ENCODE data around the gene RNASE8.
"Not testable (repeated sequence)": the region's sequence is repeated elsewhere in the genome, so short reads cannot be mapped to it uniquely, and the experiment has no call there.

RNASE8 gene, protein sequence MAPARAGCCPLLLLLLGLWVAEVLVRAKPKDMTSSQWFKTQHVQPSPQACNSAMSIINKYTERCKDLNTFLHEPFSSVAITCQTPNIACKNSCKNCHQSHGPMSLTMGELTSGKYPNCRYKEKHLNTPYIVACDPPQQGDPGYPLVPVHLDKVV

GRCh38 chr14:21057803-21058675, at the start of gene RNASE8:
Gene RNASE8 (plus strand): TSS chr14:21057822. CDS start chr14:21057893, 71 bp downstream.
- Histone ChIP-seq H3K4me1 (ENCODE audit: control insufficient read depth in 5 of 5, insufficient read depth in 5 of 5, low read length in 5 of 5) (peaks cover 3 to 46% (median 35%) of the 10 kb centered on the region in 5 donors), H3K27ac (ENCODE audit: low read depth, low read length) (no peak within 1 kb of the TSS), H3K4me3 (ENCODE audit: low read depth in 1 of 5, low read length in 5 of 5) (no peak within 1 kb of the TSS), H3K9me3 (ENCODE audit: control insufficient read depth in 5 of 5, low read length in 5 of 5) (no peaks in the 10 kb centered on the region), H3K36me3 (ENCODE audit: control insufficient read depth in 5 of 5, insufficient read depth in 5 of 5, low read length in 5 of 5) (no peaks in the 10 kb centered on the region), H3K9ac (ENCODE audit: low read length in 5 of 5) (no peak within 1 kb of the TSS), H3K27me3 (ENCODE audit: control insufficient read depth in 5 of 5, insufficient read depth in 4 of 5, low read length in 5 of 5) (no peaks in the 10 kb centered on the region)

GRCh38 chr14:21009721-21010120, 47.9 kb upstream of the RNASE8 start:
- H3K36me3 ChIP-seq (ENCODE audit: control insufficient read depth in 5 of 5, insufficient read depth in 5 of 5, low read length in 5 of 5); H3K4me3 ChIP-seq (ENCODE audit: low read depth in 1 of 5, low read length in 5 of 5); H3K9me3 ChIP-seq (ENCODE audit: control insufficient read depth in 5 of 5, low read length in 5 of 5); H3K9ac ChIP-seq (ENCODE audit: low read length in 5 of 5); H3K27ac ChIP-seq (ENCODE audit: low read depth, low read length); H3K4me1 ChIP-seq (ENCODE audit: control insufficient read depth in 5 of 5, insufficient read depth in 5 of 5, low read length in 5 of 5); H3K27me3 ChIP-seq (ENCODE audit: control insufficient read depth in 5 of 5, insufficient read depth in 4 of 5, low read length in 5 of 5): not testable (repeated sequence)

GRCh38 chr14:21011136-21011535, 46.5 kb upstream of the RNASE8 start:
- Histone ChIP-seq H3K4me3 (ENCODE audit: low read depth in 1 of 5, low read length in 5 of 5) (no peak overlapping the region), H3K9me3 (ENCODE audit: control insufficient read depth in 5 of 5, low read length in 5 of 5) (no peaks in the 10 kb centered on the region), H3K4me1 (ENCODE audit: control insufficient read depth in 5 of 5, insufficient read depth in 5 of 5, low read length in 5 of 5) (peaks cover 3 to 7% (median 4%) of the 10 kb centered on the region in 5 donors), H3K27me3 (ENCODE audit: control insufficient read depth in 5 of 5, insufficient read depth in 4 of 5, low read length in 5 of 5) (no peaks in the 10 kb centered on the region), H3K9ac (ENCODE audit: low read length in 5 of 5) (no peak overlapping the region), H3K36me3 (ENCODE audit: control insufficient read depth in 5 of 5, insufficient read depth in 5 of 5, low read length in 5 of 5) (peaks cover 0 to under 1% (median 0%) of the 10 kb centered on the region in 5 donors), H3K27ac (ENCODE audit: low read depth, low read length) (no peak overlapping the region)

DNA sequence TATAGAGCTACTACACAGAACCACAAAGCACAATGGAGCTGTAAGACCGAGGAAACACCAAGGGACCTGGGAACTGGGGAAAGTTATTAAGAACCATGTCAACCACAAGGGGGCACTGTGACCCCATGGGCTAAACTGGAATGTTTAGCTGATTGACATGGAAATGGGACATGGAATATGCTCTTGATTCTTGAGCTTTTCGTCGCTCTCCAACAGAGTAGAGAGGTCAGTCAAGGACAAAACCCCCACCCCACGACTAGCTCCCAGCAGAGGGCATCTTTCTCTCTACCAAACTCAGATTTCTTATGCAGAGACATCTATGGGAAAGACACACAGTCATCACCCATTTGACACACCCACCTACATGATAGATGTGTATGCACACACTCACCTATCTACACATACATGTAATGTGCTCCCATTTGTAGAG, 42.8 kb upstream of the RNASE8 start:
- peaks cover 3 to 7% (median 4%) of the 10 kb centered on the region in 5 donors for H3K4me1 ChIP-seq (ENCODE audit: control insufficient read depth in 5 of 5, insufficient read depth in 5 of 5, low read length in 5 of 5)
- peaks cover 5 to 36% (median 32%) of the 10 kb centered on the region in 5 donors for H3K36me3 ChIP-seq (ENCODE audit: control insufficient read depth in 5 of 5, insufficient read depth in 5 of 5, low read length in 5 of 5)
- H3K27ac ChIP-seq (ENCODE audit: low read depth, low read length): no peak overlapping the region
- H3K27me3 ChIP-seq (ENCODE audit: control insufficient read depth in 5 of 5, insufficient read depth in 4 of 5, low read length in 5 of 5): no peaks in the 10 kb centered on the region
- H3K9me3 ChIP-seq (ENCODE audit: control insufficient read depth in 5 of 5, low read length in 5 of 5): no peaks in the 10 kb centered on the region
- no peak overlapping the region for H3K4me3 ChIP-seq (ENCODE audit: low read depth in 1 of 5, low read length in 5 of 5)
- H3K9ac ChIP-seq (ENCODE audit: low read length in 5 of 5): no peak overlapping the region

DNA sequence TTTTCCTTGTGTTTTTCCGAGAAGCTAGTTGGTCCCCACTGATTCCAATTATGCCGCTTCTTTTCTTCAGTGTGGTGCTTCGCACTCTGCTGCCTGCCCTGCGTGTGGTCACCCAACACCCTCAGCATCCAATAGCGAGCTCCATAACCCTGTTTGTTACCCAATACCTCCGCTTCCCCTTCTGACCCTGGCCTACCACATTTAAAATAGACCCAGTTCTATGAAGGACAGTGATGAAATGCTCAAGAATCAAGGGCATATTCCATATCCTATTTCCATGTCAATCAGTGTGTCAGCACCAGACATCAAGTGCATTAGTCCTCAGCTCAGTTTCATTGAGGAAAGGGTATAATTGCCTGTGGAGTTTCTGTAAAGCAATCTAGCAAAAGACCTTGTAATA, 42.3 kb upstream of the RNASE8 start:
- Histone ChIP-seq H3K9ac (ENCODE audit: low read length in 5 of 5) (peak overlapping the region in 1 of 5 donors; percentile 31), H3K27me3 (ENCODE audit: control insufficient read depth in 5 of 5, insufficient read depth in 4 of 5, low read length in 5 of 5) (no peaks in the 10 kb centered on the region), H3K27ac (ENCODE audit: low read depth, low read length) (no peak overlapping the region), H3K9me3 (ENCODE audit: control insufficient read depth in 5 of 5, low read length in 5 of 5) (no peaks in the 10 kb centered on the region), H3K36me3 (ENCODE audit: control insufficient read depth in 5 of 5, insufficient read depth in 5 of 5, low read length in 5 of 5) (peaks cover 5 to 39% (median 35%) of the 10 kb centered on the region in 5 donors), H3K4me1 (ENCODE audit: control insufficient read depth in 5 of 5, insufficient read depth in 5 of 5, low read length in 5 of 5) (peaks cover 3 to 7% (median 4%) of the 10 kb centered on the region in 5 donors), H3K4me3 (ENCODE audit: low read depth in 1 of 5, low read length in 5 of 5) (no peak overlapping the region)

DNA sequence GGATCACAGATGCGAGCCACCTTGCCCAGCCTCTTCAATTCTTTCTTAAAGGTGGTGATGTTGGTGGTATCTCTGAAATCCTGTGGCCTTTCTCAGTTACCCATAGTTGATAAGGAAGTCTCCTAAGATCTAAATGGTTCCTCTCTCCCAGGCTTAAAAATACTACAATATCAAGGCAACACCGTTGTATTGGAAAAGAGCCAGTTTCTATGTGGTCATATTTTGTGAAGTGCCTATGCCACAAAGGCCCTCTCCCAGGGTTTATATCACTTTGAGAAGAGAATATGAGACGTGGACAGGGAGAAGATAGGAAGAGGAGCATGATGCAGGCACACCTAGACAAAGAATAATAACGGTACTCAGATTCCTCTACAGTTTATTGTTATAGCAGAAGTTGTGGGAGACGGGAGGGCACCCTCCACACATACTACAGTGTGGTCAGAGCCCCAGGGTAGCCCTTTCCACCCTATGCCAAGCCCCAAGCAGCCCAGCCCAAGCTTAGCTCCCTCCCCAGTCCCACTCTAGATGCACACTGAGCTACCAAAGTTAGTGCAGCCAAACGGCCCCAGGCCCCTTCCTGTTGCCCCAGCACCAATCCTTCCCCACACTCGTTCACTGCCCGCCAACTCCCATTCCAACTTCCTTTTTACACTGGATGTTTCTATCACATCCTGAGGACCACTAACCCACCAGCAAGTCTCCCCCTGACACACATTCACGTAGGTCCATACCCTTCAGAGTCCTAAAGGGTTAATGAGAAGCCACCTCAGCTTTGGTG, 41.0 kb upstream of the RNASE8 start:
- Histone ChIP-seq H3K9me3 (ENCODE audit: control insufficient read depth in 5 of 5, low read length in 5 of 5) (no peaks in the 10 kb centered on the region), H3K27me3 (ENCODE audit: control insufficient read depth in 5 of 5, insufficient read depth in 4 of 5, low read length in 5 of 5) (no peaks in the 10 kb centered on the region), H3K4me3 (ENCODE audit: low read depth in 1 of 5, low read length in 5 of 5) (no peak overlapping the region), H3K27ac (ENCODE audit: low read depth, low read length) (no peak overlapping the region), H3K36me3 (ENCODE audit: control insufficient read depth in 5 of 5, insufficient read depth in 5 of 5, low read length in 5 of 5) (peaks cover 5 to 52% (median 48%) of the 10 kb centered on the region in 5 donors), H3K4me1 (ENCODE audit: control insufficient read depth in 5 of 5, insufficient read depth in 5 of 5, low read length in 5 of 5) (peaks cover 3 to 7% (median 4%) of the 10 kb centered on the region in 5 donors), H3K9ac (ENCODE audit: low read length in 5 of 5) (no peak overlapping the region)

DNA sequence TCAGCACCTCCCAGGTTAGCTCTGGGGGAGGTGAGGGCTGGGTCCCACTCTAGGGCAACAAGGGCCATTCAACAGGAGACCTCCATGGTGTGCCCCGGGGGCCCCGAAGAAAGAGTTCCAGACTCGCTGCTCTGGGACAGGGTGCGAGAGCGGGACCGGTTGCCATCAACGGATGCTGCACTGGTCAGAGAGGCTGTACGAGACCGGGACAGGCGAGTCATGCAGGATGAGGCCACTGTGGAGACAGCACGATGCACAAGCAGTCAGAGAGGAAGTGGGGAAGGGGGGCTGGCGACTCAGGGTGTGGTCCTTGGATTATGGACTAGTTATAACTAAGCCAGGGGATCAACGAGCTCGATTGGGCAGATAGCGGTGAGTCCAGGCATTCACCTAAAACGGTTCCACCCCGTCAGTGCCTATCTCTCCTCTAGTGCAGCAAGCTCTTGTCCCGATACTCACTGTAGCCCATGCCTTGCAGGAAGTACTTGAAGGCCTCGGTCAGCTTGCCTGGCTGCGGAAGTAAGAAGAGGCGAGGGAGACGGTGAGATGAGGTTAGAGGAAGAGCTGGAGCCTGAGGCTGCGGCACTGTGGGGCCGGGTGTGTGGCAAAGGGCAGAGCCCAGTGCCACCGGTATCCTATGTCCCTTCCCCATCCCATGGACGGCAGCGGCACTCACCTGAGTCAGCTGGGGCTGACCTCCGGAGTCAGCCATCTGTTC, 39.9 kb upstream of the RNASE8 start:
- Histone ChIP-seq H3K4me1 (ENCODE audit: control insufficient read depth in 5 of 5, insufficient read depth in 5 of 5, low read length in 5 of 5) (peaks cover 3 to 11% (median 9%) of the 10 kb centered on the region in 5 donors), H3K27ac (ENCODE audit: low read depth, low read length) (no peak overlapping the region), H3K27me3 (ENCODE audit: control insufficient read depth in 5 of 5, insufficient read depth in 4 of 5, low read length in 5 of 5) (no peaks in the 10 kb centered on the region), H3K36me3 (ENCODE audit: control insufficient read depth in 5 of 5, insufficient read depth in 5 of 5, low read length in 5 of 5) (peaks cover 5 to 60% (median 53%) of the 10 kb centered on the region in 5 donors), H3K9me3 (ENCODE audit: control insufficient read depth in 5 of 5, low read length in 5 of 5) (no peaks in the 10 kb centered on the region), H3K9ac (ENCODE audit: low read length in 5 of 5) (no peak overlapping the region), H3K4me3 (ENCODE audit: low read depth in 1 of 5, low read length in 5 of 5) (no peak overlapping the region)

- H3K36me3 ChIP-seq (ENCODE audit: control insufficient read depth in 5 of 5, insufficient read depth in 5 of 5, low read length in 5 of 5): peaks cover 5 to 60% (median 53%) of the 10 kb centered on the region in 5 donors
- H3K4me1 ChIP-seq (ENCODE audit: control insufficient read depth in 5 of 5, insufficient read depth in 5 of 5, low read length in 5 of 5): peaks cover 3 to 17% (median 15%) of the 10 kb centered on the region in 5 donors
- H3K27me3 ChIP-seq (ENCODE audit: control insufficient read depth in 5 of 5, insufficient read depth in 4 of 5, low read length in 5 of 5): no peaks in the 10 kb centered on the region
- no peaks in the 10 kb centered on the region for H3K9me3 ChIP-seq (ENCODE audit: control insufficient read depth in 5 of 5, low read length in 5 of 5)
- no peak overlapping the region for H3K27ac ChIP-seq (ENCODE audit: low read depth, low read length)
- no peak overlapping the region for H3K4me3 ChIP-seq (ENCODE audit: low read depth in 1 of 5, low read length in 5 of 5)
- H3K9ac ChIP-seq (ENCODE audit: low read length in 5 of 5): no peak overlapping the region
Measured at GRCh38 chr14:21018286-21018685, 39.3 kb upstream of the RNASE8 start.

DNA sequence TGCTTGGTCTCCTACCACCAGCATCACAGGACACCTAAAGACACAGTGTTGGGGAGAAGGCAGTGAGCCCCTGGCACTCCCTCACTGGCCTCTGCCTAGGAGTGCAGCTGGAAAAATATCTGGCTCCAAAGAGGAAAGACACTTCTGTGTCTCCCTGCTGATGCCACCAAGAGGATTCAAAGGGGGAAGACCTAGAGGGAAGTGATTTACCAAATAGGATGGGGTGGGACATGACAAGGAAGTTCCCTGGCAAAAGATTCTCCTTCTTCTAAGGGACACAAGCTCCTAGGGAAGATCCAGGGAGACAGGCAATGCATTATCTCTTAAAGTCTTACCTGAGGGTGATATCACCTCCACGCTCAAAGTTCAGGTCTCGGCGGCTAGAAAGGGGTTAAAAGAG, 38.8 kb upstream of the RNASE8 start:
- no peaks in the 10 kb centered on the region for H3K27me3 ChIP-seq (ENCODE audit: control insufficient read depth in 5 of 5, insufficient read depth in 4 of 5, low read length in 5 of 5)
- H3K4me3 ChIP-seq (ENCODE audit: low read depth in 1 of 5, low read length in 5 of 5): no peak overlapping the region
- H3K27ac ChIP-seq (ENCODE audit: low read depth, low read length): no peak overlapping the region
- no peak overlapping the region for H3K9ac ChIP-seq (ENCODE audit: low read length in 5 of 5)
- H3K9me3 ChIP-seq (ENCODE audit: control insufficient read depth in 5 of 5, low read length in 5 of 5): no peaks in the 10 kb centered on the region
- H3K36me3 ChIP-seq (ENCODE audit: control insufficient read depth in 5 of 5, insufficient read depth in 5 of 5, low read length in 5 of 5): peaks cover 5 to 60% (median 53%) of the 10 kb centered on the region in 5 donors
- peaks cover 3 to 22% (median 20%) of the 10 kb centered on the region in 5 donors for H3K4me1 ChIP-seq (ENCODE audit: control insufficient read depth in 5 of 5, insufficient read depth in 5 of 5, low read length in 5 of 5)
